GM23338 (cell line): ENCODE data around the gene BROX. TPM values are rescaled to one million over a fixed set of nuclear protein-coding genes. Genes with fewer than 3 reads are reported as not detected.

Experiments used
- ATAC-seq: fragments of 200-7000 bp; cut with Tn5 transposase; 3 replicates; pipeline ENCODE4 v1.9.1; 2020
- DNase-seq: peaks from one replicate; pipeline ENCODE4 v3.0.0-alpha.2; 2015; ENCODE audit warnings: low spot score
- H2AFZ ChIP-seq: fragments of 200-600 bp; sonication (generic); 2 replicates; pipeline ENCODE4 v1.8.0; 2016; ENCODE audit warnings: antibody characterized with exemption, mild to moderate bottlenecking, moderate library complexity
- H3F3A ChIP-seq: fragments of 200-600 bp; sonication (generic); replicated peaks from 2 replicates; pipeline ENCODE4 v1.8.0; 2017; ENCODE audit warnings: antibody characterized with exemption, mixed run types, low read depth
- H3K27ac ChIP-seq: fragments of 200-600 bp; sonication (generic); 2 replicates; pipeline ENCODE4 v1.6.1; 2016; ENCODE audit warnings: low read depth
- H3K27me3 ChIP-seq: fragments of 200-600 bp; sonication (generic); 2 replicates; pipeline ENCODE4 v1.8.0; 2016; ENCODE audit warnings: mild to moderate bottlenecking, mixed run types, moderate library complexity; ENCODE audit not compliant: insufficient read depth
- H3K36me3 ChIP-seq: fragments of 200-600 bp; sonication (generic); 2 replicates; pipeline ENCODE4 v1.8.0; 2016; ENCODE audit warnings: mild to moderate bottlenecking; ENCODE audit not compliant: insufficient read depth
- H3K4me1 ChIP-seq: fragments of 200-600 bp; sonication (generic); 2 replicates; pipeline ENCODE4 v1.8.0; 2016; ENCODE audit warnings: mild to moderate bottlenecking, moderate library complexity; ENCODE audit not compliant: insufficient read depth
- H3K4me2 ChIP-seq: fragments of 200-600 bp; sonication (generic); 2 replicates; pipeline ENCODE4 v1.7.1; 2017; ENCODE audit warnings: mixed run types
- H3K4me3 ChIP-seq: fragments of 200-600 bp; sonication (generic); 2 replicates; pipeline ENCODE4 v1.6.1; 2016; ENCODE audit warnings: mixed run types
- H3K79me2 ChIP-seq: fragments of 200-600 bp; sonication (generic); replicated peaks from 2 replicates; pipeline ENCODE4 v1.8.0; 2017; ENCODE audit warnings: mild to moderate bottlenecking; ENCODE audit not compliant: insufficient read depth
- H3K9me2 ChIP-seq: fragments of 200-600 bp; sonication (generic); 2 replicates; pipeline ENCODE4 v1.8.0; 2017; ENCODE audit not compliant: insufficient read depth
- H4K20me1 ChIP-seq: fragments of 200-600 bp; sonication (generic); replicated peaks from 2 replicates; pipeline ENCODE4 v1.8.0; 2017; ENCODE audit warnings: mild to moderate bottlenecking; ENCODE audit not compliant: insufficient read depth
- H3K27ac Mint-ChIP-seq: 2 replicates; pipeline ENCODE4 v1.8.0; 2020; ENCODE audit warnings: inconsistent platforms, mild to moderate bottlenecking, moderate library complexity, mixed read lengths
- H3K27me3 Mint-ChIP-seq: 3 replicates; pipeline ENCODE4 v1.8.0; 2022; ENCODE audit warnings: low read depth, mild to moderate bottlenecking, moderate library complexity, mixed read lengths, inconsistent platforms; ENCODE audit not compliant: insufficient read depth, poor library complexity
- H3K36me3 Mint-ChIP-seq: 3 replicates; pipeline ENCODE4 v1.8.0; 2021; ENCODE audit warnings: low read depth, mild to moderate bottlenecking, inconsistent platforms, moderate library complexity, mixed read lengths
- H3K4me1 Mint-ChIP-seq: 3 replicates; pipeline ENCODE4 v1.8.0; 2020; ENCODE audit warnings: mild to moderate bottlenecking, inconsistent platforms, mixed read lengths
- H3K4me3 Mint-ChIP-seq: 3 replicates; pipeline ENCODE4 v1.8.0; 2021; ENCODE audit warnings: moderate library complexity, mild to moderate bottlenecking, inconsistent platforms, mixed read lengths
- H3K9me3 Mint-ChIP-seq: 3 replicates; pipeline ENCODE4 v1.8.0; 2020; ENCODE audit warnings: moderate library complexity, mild to moderate bottlenecking, inconsistent platforms, mixed read lengths
- CREB1 ChIP-seq: fragments of 250-450 bp; sonication (Bioruptor Pico); IDR thresholded peaks from 2 replicates; pipeline ENCODE4 v1.5.0; 2020; ENCODE audit warnings: low read depth, mild to moderate bottlenecking, moderate library complexity
- EZH2 ChIP-seq: fragments of 200-600 bp; sonication (generic); IDR thresholded peaks from one replicate; pipeline ENCODE4 v1.8.0; 2017; ENCODE audit warnings: antibody characterized with exemption, mild to moderate bottlenecking, low read depth; ENCODE audit not compliant: unreplicated experiment
- EZH2phosphoT487 ChIP-seq: fragments of 200-600 bp; sonication (generic); IDR thresholded peaks from one replicate; pipeline ENCODE4 v1.8.1; 2018; ENCODE audit warnings: antibody characterized with exemption; ENCODE audit not compliant: unreplicated experiment
- JUNB ChIP-seq: IDR thresholded peaks from one replicate; pipeline ENCODE4 v1.6.1; 2016; ENCODE audit warnings: antibody characterized with exemption; ENCODE audit not compliant: unreplicated experiment
- NANOG ChIP-seq: IDR thresholded peaks from 2 replicates; pipeline ENCODE4 v1.6.1; 2016; ENCODE audit warnings: antibody characterized with exemption, borderline replicate concordance
- POLR2AphosphoS5 ChIP-seq: IDR thresholded peaks from 2 replicates; pipeline ENCODE4 v1.6.1; 2016; ENCODE audit warnings: antibody characterized with exemption, low read depth
- STAT1 ChIP-seq: IDR thresholded peaks from one replicate; pipeline ENCODE4 v1.6.1; 2016; ENCODE audit warnings: antibody characterized with exemption; ENCODE audit not compliant: unreplicated experiment
- ZNF114 ChIP-seq: fragments of 250-450 bp; sonication (Bioruptor Pico); IDR thresholded peaks from 2 replicates; pipeline ENCODE4 v1.5.0; 2020; ENCODE audit warnings: mild to moderate bottlenecking, moderate library complexity
- ZNF331 ChIP-seq: fragments of 250-450 bp; sonication (Bioruptor Pico); IDR thresholded peaks from 2 replicates; pipeline ENCODE4 v1.5.0; 2020; ENCODE audit warnings: low read depth, mild to moderate bottlenecking, moderate library complexity
- polyA plus RNA-seq: library from polyadenylated mRNA; unstranded; fragments of >200 nt; fragmentation: Nextera tagmentation; extraction: Ambion mirVana; gene quantifications from 2 replicates; pipeline ENCODE4 v1.2.1, GENCODE V29; 2016
- total RNA-seq: library from RNA; depleted of rRNA; stranded (reverse); fragments of >200 nt; shearing (Covaris generic); gene quantifications from 2 replicates; pipeline ENCODE4 v1.2.3, GENCODE V29; 2014
- TF ChIP-seq, protein P1 (sequence below): IDR thresholded peaks from 2 replicates; pipeline ENCODE4 v1.6.1; 2016; ENCODE audit warnings: antibody characterized with exemption
- TF ChIP-seq, protein P2 (sequence below): fragments of 250-450 bp; sonication (Bioruptor Pico); IDR thresholded peaks from 2 replicates; pipeline ENCODE4 v1.5.0; 2020; ENCODE audit warnings: mild to moderate bottlenecking, moderate library complexity
- TF ChIP-seq, protein P3 (sequence below), 2 experiments: fragments of 200-600 bp in 1 of 2; sonication (generic) in 1 of 2; conservative IDR thresholded peaks; 2 replicates each; pipeline versions ENCODE4 v1.5.1 to v1.6.1; 2016 to 2017; ENCODE audit warnings: antibody characterized with exemption in 2 of 2, low read depth in 2 of 2, mild to moderate bottlenecking in 2 of 2, moderate library complexity in 1 of 2
- TF ChIP-seq, protein P4 (sequence below): IDR thresholded peaks from one replicate; pipeline ENCODE4 v1.6.1; 2018; ENCODE audit warnings: antibody characterized with exemption; ENCODE audit not compliant: unreplicated experiment

Gene BROX
- total and polyA plus RNA-seq, 2 experiments from 2014 or later, result 26.5 to 32.3 TPM

DNA sequence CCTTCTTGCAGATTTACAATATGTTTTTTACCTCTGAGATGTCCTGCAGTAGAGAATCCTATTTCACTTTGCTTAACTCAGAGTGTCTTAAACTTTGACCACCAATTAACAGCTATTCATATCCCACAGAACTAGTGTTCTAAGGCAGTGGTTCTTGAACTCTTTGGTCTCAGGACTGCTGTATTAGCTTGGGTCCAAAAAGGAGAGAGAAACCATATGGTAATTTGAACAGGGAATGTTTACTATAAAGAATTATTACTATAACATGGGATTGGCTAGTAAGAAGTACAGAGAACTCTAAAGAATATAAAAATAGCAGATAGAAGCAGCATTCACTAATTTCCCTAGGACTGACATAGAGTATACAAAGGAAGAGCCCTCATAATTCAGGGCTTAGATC is 56.2 kb downstream of the BROX start:
- Histone ChIP-seq H3K79me2 (no peaks in the 10 kb centered on the region), H3F3A (no peaks in the 10 kb centered on the region)
- no peak overlapping the region for H3K4me3 Mint-ChIP-seq

More for the DNA sequence above, 56.2 kb downstream of the BROX start:
- no peaks in the 10 kb centered on the region for H3K4me1 ChIP-seq
- Mint-ChIP-seq H3K36me3 (peaks cover 15% of the 10 kb centered on the region; the same call in 2 of the 3 replicates), H3K27ac (no peak overlapping the region), H3K27me3 (peaks cover 3% of the 10 kb centered on the region), H3K9me3 (peaks cover 27% of the 10 kb centered on the region), H3K4me1 (no peaks in the 10 kb centered on the region)
- H2AFZ ChIP-seq, result no peak overlapping the region
- no peak overlapping the region for H3K27ac ChIP-seq
- DNase-seq (no peak), ATAC-seq (no peak)
- no peak overlapping the region for H3K4me3 ChIP-seq
- H3K9me2 ChIP-seq, result peaks cover 2% of the 10 kb centered on the region; the same call in 1 of the 2 replicates
- H3K36me3 ChIP-seq, result peaks cover 4% of the 10 kb centered on the region; the same call in 1 of the 2 replicates
- TF ChIP-seq JUNB, result no peak
- TF ChIP-seq ZNF331 (CRISPR knock-in tag), result no peak
- TF ChIP-seq POLR2AphosphoS5, result no peak
- TF ChIP-seq, protein P1, sequence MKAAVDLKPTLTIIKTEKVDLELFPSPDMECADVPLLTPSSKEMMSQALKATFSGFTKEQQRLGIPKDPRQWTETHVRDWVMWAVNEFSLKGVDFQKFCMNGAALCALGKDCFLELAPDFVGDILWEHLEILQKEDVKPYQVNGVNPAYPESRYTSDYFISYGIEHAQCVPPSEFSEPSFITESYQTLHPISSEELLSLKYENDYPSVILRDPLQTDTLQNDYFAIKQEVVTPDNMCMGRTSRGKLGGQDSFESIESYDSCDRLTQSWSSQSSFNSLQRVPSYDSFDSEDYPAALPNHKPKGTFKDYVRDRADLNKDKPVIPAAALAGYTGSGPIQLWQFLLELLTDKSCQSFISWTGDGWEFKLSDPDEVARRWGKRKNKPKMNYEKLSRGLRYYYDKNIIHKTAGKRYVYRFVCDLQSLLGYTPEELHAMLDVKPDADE, result no peak
- TF ChIP-seq CREB1 (CRISPR knock-in tag), result no peak
- TF ChIP-seq, protein P2, sequence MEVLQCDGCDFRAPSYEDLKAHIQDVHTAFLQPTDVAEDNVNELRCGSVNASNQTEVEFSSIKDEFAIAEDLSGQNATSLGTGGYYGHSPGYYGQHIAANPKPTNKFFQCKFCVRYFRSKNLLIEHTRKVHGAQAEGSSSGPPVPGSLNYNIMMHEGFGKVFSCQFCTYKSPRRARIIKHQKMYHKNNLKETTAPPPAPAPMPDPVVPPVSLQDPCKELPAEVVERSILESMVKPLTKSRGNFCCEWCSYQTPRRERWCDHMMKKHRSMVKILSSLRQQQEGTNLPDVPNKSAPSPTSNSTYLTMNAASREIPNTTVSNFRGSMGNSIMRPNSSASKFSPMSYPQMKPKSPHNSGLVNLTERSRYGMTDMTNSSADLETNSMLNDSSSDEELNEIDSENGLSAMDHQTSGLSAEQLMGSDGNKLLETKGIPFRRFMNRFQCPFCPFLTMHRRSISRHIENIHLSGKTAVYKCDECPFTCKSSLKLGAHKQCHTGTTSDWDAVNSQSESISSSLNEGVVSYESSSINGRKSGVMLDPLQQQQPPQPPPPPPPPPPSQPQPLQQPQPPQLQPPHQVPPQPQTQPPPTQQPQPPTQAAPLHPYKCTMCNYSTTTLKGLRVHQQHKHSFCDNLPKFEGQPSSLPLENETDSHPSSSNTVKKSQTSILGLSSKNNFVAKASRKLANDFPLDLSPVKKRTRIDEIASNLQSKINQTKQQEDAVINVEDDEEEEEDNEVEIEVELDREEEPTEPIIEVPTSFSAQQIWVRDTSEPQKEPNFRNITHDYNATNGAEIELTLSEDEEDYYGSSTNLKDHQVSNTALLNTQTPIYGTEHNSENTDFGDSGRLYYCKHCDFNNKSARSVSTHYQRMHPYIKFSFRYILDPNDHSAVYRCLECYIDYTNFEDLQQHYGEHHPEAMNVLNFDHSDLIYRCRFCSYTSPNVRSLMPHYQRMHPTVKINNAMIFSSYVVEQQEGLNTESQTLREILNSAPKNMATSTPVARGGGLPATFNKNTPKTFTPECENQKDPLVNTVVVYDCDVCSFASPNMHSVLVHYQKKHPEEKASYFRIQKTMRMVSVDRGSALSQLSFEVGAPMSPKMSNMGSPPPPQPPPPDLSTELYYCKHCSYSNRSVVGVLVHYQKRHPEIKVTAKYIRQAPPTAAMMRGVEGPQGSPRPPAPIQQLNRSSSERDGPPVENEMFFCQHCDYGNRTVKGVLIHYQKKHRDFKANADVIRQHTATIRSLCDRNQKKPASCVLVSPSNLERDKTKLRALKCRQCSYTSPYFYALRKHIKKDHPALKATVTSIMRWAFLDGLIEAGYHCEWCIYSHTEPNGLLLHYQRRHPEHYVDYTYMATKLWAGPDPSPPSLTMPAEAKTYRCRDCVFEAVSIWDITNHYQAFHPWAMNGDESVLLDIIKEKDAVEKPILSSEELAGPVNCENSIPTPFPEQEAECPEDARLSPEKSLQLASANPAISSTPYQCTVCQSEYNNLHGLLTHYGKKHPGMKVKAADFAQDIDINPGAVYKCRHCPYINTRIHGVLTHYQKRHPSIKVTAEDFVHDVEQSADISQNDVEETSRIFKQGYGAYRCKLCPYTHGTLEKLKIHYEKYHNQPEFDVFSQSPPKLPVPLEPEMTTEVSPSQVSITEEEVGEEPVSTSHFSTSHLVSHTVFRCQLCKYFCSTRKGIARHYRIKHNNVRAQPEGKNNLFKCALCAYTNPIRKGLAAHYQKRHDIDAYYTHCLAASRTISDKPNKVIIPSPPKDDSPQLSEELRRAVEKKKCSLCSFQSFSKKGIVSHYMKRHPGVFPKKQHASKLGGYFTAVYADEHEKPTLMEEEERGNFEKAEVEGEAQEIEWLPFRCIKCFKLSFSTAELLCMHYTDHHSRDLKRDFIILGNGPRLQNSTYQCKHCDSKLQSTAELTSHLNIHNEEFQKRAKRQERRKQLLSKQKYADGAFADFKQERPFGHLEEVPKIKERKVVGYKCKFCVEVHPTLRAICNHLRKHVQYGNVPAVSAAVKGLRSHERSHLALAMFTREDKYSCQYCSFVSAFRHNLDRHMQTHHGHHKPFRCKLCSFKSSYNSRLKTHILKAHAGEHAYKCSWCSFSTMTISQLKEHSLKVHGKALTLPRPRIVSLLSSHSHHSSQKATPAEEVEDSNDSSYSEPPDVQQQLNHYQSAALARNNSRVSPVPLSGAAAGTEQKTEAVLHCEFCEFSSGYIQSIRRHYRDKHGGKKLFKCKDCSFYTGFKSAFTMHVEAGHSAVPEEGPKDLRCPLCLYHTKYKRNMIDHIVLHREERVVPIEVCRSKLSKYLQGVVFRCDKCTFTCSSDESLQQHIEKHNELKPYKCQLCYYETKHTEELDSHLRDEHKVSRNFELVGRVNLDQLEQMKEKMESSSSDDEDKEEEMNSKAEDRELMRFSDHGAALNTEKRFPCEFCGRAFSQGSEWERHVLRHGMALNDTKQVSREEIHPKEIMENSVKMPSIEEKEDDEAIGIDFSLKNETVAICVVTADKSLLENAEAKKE (CRISPR knock-in tag), result no peak
- no peak for TF ChIP-seq STAT1
- no peak for TF ChIP-seq ZNF114 (CRISPR knock-in tag)
- TF ChIP-seq, protein P3, sequence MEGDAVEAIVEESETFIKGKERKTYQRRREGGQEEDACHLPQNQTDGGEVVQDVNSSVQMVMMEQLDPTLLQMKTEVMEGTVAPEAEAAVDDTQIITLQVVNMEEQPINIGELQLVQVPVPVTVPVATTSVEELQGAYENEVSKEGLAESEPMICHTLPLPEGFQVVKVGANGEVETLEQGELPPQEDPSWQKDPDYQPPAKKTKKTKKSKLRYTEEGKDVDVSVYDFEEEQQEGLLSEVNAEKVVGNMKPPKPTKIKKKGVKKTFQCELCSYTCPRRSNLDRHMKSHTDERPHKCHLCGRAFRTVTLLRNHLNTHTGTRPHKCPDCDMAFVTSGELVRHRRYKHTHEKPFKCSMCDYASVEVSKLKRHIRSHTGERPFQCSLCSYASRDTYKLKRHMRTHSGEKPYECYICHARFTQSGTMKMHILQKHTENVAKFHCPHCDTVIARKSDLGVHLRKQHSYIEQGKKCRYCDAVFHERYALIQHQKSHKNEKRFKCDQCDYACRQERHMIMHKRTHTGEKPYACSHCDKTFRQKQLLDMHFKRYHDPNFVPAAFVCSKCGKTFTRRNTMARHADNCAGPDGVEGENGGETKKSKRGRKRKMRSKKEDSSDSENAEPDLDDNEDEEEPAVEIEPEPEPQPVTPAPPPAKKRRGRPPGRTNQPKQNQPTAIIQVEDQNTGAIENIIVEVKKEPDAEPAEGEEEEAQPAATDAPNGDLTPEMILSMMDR (conservative IDR thresholded peaks at IDR 0.05; ENCODE audit: low read depth in 2 of 2), result no peak
- no peak for TF ChIP-seq NANOG
- TF ChIP-seq EZH2phosphoT487, result no peak
- no peak for TF ChIP-seq EZH2
- TF ChIP-seq, protein P4, sequence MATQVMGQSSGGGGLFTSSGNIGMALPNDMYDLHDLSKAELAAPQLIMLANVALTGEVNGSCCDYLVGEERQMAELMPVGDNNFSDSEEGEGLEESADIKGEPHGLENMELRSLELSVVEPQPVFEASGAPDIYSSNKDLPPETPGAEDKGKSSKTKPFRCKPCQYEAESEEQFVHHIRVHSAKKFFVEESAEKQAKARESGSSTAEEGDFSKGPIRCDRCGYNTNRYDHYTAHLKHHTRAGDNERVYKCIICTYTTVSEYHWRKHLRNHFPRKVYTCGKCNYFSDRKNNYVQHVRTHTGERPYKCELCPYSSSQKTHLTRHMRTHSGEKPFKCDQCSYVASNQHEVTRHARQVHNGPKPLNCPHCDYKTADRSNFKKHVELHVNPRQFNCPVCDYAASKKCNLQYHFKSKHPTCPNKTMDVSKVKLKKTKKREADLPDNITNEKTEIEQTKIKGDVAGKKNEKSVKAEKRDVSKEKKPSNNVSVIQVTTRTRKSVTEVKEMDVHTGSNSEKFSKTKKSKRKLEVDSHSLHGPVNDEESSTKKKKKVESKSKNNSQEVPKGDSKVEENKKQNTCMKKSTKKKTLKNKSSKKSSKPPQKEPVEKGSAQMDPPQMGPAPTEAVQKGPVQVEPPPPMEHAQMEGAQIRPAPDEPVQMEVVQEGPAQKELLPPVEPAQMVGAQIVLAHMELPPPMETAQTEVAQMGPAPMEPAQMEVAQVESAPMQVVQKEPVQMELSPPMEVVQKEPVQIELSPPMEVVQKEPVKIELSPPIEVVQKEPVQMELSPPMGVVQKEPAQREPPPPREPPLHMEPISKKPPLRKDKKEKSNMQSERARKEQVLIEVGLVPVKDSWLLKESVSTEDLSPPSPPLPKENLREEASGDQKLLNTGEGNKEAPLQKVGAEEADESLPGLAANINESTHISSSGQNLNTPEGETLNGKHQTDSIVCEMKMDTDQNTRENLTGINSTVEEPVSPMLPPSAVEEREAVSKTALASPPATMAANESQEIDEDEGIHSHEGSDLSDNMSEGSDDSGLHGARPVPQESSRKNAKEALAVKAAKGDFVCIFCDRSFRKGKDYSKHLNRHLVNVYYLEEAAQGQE, result no peak
- H4K20me1 ChIP-seq, result no peaks in the 10 kb centered on the region
- H3K27me3 ChIP-seq, result no peaks in the 10 kb centered on the region
- H3K4me2 ChIP-seq, result no peak overlapping the region
